ENCODE results near the gene ZAP70. TPM values are rescaled to one million over a fixed set of nuclear protein-coding genes. Genes with fewer than 3 reads are reported as not detected.
"Not testable (repeated sequence)": the region's sequence is repeated elsewhere in the genome, so short reads cannot be mapped to it uniquely, and the experiment has no call there.

Gene ZAP70
- total RNA-seq (1 to 10 TPM in 3 of 4 donors, under 1 TPM in 1; 0.62 to 1.5 (median 1.1) TPM), polyA plus RNA-seq (1.3 TPM)
- long read RNA-seq, donor 1: 0 reads
- long read RNA-seq, donor 2, partial matches to known transcripts: 0 of 1 reads
- long read RNA-seq, donor 2, other reads (novel, unspliced or antisense): 1 of 1 reads
- long read RNA-seq, donor 3, partial matches to known transcripts: 0 of 1 reads
- long read RNA-seq, donor 3, other reads (novel, unspliced or antisense): 1 of 1 reads
- long read RNA-seq, donor 4, partial matches to known transcripts: 0 of 1 reads
- long read RNA-seq, donor 4, other reads (novel, unspliced or antisense): 1 of 1 reads

DNA sequence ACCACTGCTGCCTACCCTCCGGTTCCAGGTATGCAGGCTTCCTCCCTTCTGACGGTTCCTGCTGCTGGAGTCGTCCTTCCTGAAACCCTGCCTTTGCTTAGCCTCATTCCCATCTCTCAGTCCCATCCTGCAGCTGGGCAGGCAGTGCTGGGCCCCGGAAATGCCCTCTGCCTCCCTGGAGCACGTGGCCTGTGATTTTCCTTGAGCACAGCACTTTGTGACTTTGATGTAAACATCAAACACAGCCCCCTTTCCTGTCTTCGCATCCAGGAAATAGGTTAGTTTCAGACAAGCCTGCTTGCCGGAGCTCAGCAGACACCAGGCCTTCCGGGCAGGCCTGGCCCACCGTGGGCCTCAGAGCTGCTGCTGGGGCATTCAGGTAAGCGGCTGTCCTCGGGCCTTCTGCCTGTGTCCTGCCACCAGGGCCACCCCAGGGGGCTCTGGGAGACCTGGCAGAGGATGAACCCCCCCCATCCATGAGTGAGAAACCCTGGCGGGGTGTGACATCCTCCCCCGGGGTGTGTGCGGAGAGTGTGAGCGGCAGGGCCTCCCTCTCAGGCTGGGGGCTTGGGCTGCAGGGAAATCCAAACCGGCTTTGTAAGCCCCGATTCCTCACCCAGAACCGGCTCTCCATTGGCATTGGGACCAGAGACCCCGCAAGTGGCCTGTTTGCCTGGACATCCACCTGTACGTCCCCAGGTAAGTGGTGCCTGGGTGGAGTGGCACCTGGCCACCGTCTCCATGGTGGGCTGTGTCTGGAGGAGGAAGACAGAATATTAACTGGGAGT, at the start of gene ZAP70:
Gene ZAP70, plus strand, starts transcription at position 281 of the 788 bp plus-strand sequence. CDS start 10,461 bp downstream, outside the sequence.
- Histone ChIP-seq H3K9me3 (ENCODE audit: control insufficient read depth, low read length) (no peaks in the 10 kb centered on the region), H3K27me3 (ENCODE audit: control insufficient read depth, insufficient read depth) (no peaks in the 10 kb centered on the region), H3K4me3 (ENCODE audit: low read length) (no peak within 1 kb of the TSS), H3K4me1 (ENCODE audit: control insufficient read depth, insufficient read depth, low read length) (no peaks in the 10 kb centered on the region), H3K27ac (ENCODE audit: low read length) (no peak within 1 kb of the TSS)
- 78% methylated on average over 21 of the region's 21 CpGs for WGBS
- intact Hi-C loops (cut with DNase I): no loop called here
- DNase-seq (no peak), ATAC-seq (no peak)

DNA sequence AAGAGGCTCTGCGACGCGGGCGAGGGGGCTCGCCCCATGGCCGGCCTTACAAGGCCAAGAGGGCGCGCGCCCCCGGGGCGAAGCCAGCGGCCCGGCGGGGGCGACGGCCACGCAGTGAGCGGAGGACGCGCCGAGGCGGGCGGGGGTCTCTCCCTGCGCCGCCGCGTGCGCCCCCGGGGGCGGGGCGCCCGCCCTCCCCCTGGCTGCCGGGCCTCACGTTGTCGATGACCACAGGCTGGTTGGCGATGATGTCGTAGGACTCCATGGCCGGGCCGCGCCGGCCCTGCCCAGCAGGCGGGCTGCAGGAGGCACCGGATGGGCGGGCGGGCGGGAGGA, 49.8 kb upstream of the ZAP70 start:
- Histone ChIP-seq H3K27ac (ENCODE audit: low read length) (peak overlapping the region; percentile 96), H3K27me3 (ENCODE audit: control insufficient read depth, insufficient read depth) (no peaks in the 10 kb centered on the region), H3K9me3 (ENCODE audit: control insufficient read depth, low read length) (no peaks in the 10 kb centered on the region), H3K4me1 (ENCODE audit: control insufficient read depth, insufficient read depth, low read length) (peaks cover 3% of the 10 kb centered on the region), H3K4me3 (ENCODE audit: low read length) (peak overlapping the region; percentile 90)
- under 1% methylated on average over 46 of the region's 46 CpGs for WGBS
- no peak for ATAC-seq
- DNase-seq: no peak
- intact Hi-C loops (cut with DNase I): loop anchor here in 2 of 4 donors (2.0 kb wide), 1 partner anchor 17 kb away; the partner anchor contains the start of gene COX5B (in 2 of the 2)

GRCh38 chr2:97663962-97664635, 49.3 kb upstream of the ZAP70 start, which contains the start of gene ACTR1B:
Gene ACTR1B, minus strand, starts transcription at chr2:97664044. Its CDS starts 154 bp downstream, at chr2:97663890.
- under 1% methylated on average over 60 of the region's 60 CpGs for WGBS
- Histone ChIP-seq H3K9me3 (ENCODE audit: control insufficient read depth, low read length) (no peaks in the 10 kb centered on the region), H3K27me3 (ENCODE audit: control insufficient read depth, insufficient read depth) (no peaks in the 10 kb centered on the region), H3K4me3 (ENCODE audit: low read length) (peak within 1 kb of the TSS; percentile 90), H3K27ac (ENCODE audit: low read length) (peak within 1 kb of the TSS; percentile 97), H3K4me1 (ENCODE audit: control insufficient read depth, insufficient read depth, low read length) (peaks cover 3% of the 10 kb centered on the region)
- ATAC-seq (peak; percentile 96), DNase-seq (peak; percentile 97 to 99 (median 99))
- intact Hi-C loops (cut with DNase I): loop anchor here in 2 of 4 donors (2.0 kb wide), 1 partner anchor 17 kb away; the partner anchor contains the start of gene COX5B (in 2 of the 2)

GRCh38 chr2:97664636-97664970, 48.8 kb upstream of the ZAP70 start:
- no peak for ATAC-seq
- intact Hi-C loops (cut with DNase I): no loop called here

GRCh38 chr2:97669448-97669847, 43.9 kb upstream of the ZAP70 start, which contains the start of gene C2orf92:
Gene C2orf92, plus strand, starts transcription at chr2:97669713. Its CDS starts 76 bp downstream, at chr2:97669789.
- Histone ChIP-seq H3K27me3 (ENCODE audit: control insufficient read depth, insufficient read depth) (no peaks in the 10 kb centered on the region), H3K27ac (ENCODE audit: low read length) (no peak within 1 kb of the TSS), H3K9me3 (ENCODE audit: control insufficient read depth, low read length) (no peaks in the 10 kb centered on the region), H3K4me1 (ENCODE audit: control insufficient read depth, insufficient read depth, low read length) (no peaks in the 10 kb centered on the region), H3K4me3 (ENCODE audit: low read length) (no peak within 1 kb of the TSS)
- ATAC-seq: no peak
- WGBS: 91% methylated on average over 6 of the region's 6 CpGs
- intact Hi-C loops (cut with DNase I): no loop called here
- no peak for DNase-seq

More at GRCh38 chr2:97664636-97664970, 48.8 kb upstream of the ZAP70 start:
- peak in 2 of 3 donors; percentile 37 to 61 for DNase-seq
- Histone ChIP-seq H3K4me3 (ENCODE audit: low read length) (peak overlapping the region; percentile 90), H3K27ac (ENCODE audit: low read length) (peak overlapping the region; percentile 97), H3K27me3 (ENCODE audit: control insufficient read depth, insufficient read depth) (no peaks in the 10 kb centered on the region), H3K4me1 (ENCODE audit: control insufficient read depth, insufficient read depth, low read length) (peaks cover 3% of the 10 kb centered on the region), H3K9me3 (ENCODE audit: control insufficient read depth, low read length) (no peaks in the 10 kb centered on the region)
- 5% methylated on average over 21 of the region's 21 CpGs for WGBS

GRCh38 chr2:97670471-97670870, 42.9 kb upstream of the ZAP70 start:
- Histone ChIP-seq H3K27me3 (ENCODE audit: control insufficient read depth, insufficient read depth) (no peaks in the 10 kb centered on the region), H3K4me1 (ENCODE audit: control insufficient read depth, insufficient read depth, low read length) (no peaks in the 10 kb centered on the region), H3K27ac (ENCODE audit: low read length) (no peak overlapping the region), H3K4me3 (ENCODE audit: low read length) (no peak overlapping the region), H3K9me3 (ENCODE audit: control insufficient read depth, low read length) (no peaks in the 10 kb centered on the region)
- WGBS: 100% methylated on average over 1 of the region's 1 CpG
- DNase-seq (no peak), ATAC-seq (no peak)
- intact Hi-C loops (cut with DNase I): no loop called here

- Histone ChIP-seq H3K9me3 (ENCODE audit: control insufficient read depth, low read length) (no peaks in the 10 kb centered on the region), H3K4me3 (ENCODE audit: low read length) (no peak overlapping the region), H3K27ac (ENCODE audit: low read length) (no peak overlapping the region), H3K27me3 (ENCODE audit: control insufficient read depth, insufficient read depth) (no peaks in the 10 kb centered on the region), H3K4me1 (ENCODE audit: control insufficient read depth, insufficient read depth, low read length) (no peaks in the 10 kb centered on the region)
- ATAC-seq (no peak), DNase-seq (no peak)
- 96% methylated on average over 7 of the region's 7 CpGs for WGBS
- intact Hi-C loops (cut with DNase I): no loop called here
These were observed 41.9 kb upstream of the ZAP70 start for GRCh38 chr2:97671526-97671925.

GRCh38 chr2:97672606-97673140, 40.7 kb upstream of the ZAP70 start:
- H3K27me3 ChIP-seq (ENCODE audit: control insufficient read depth, insufficient read depth); H3K4me1 ChIP-seq (ENCODE audit: control insufficient read depth, insufficient read depth, low read length); ATAC-seq; intact Hi-C loops (cut with DNase I); H3K9me3 ChIP-seq (ENCODE audit: control insufficient read depth, low read length); DNase-seq; H3K27ac ChIP-seq (ENCODE audit: low read length); H3K4me3 ChIP-seq (ENCODE audit: low read length): not testable (repeated sequence)
- 97% methylated on average over 6 of the region's 6 CpGs for WGBS

GRCh38 chr2:97673182-97673914, 40.0 kb upstream of the ZAP70 start:
- no peak for DNase-seq
- intact Hi-C loops (cut with DNase I): no loop called here
- Histone ChIP-seq H3K27ac (ENCODE audit: low read length) (no peak overlapping the region), H3K4me1 (ENCODE audit: control insufficient read depth, insufficient read depth, low read length) (no peaks in the 10 kb centered on the region), H3K9me3 (ENCODE audit: control insufficient read depth, low read length) (no peaks in the 10 kb centered on the region), H3K4me3 (ENCODE audit: low read length) (no peak overlapping the region), H3K27me3 (ENCODE audit: control insufficient read depth, insufficient read depth) (no peaks in the 10 kb centered on the region)
- ATAC-seq: no peak
- 86% methylated on average over 9 of the region's 9 CpGs for WGBS

GRCh38 chr2:97673915-97674283, 39.5 kb upstream of the ZAP70 start:
- DNase-seq: no peak
- no peaks in the 10 kb centered on the region for H3K27me3 ChIP-seq (ENCODE audit: control insufficient read depth, insufficient read depth)
- WGBS: 75% methylated on average over 8 of the region's 8 CpGs
- H3K4me1 ChIP-seq (ENCODE audit: control insufficient read depth, insufficient read depth, low read length): no peaks in the 10 kb centered on the region
- H3K4me3 ChIP-seq (ENCODE audit: low read length): no peak overlapping the region
- no peak overlapping the region for H3K27ac ChIP-seq (ENCODE audit: low read length)
- no peaks in the 10 kb centered on the region for H3K9me3 ChIP-seq (ENCODE audit: control insufficient read depth, low read length)
- intact Hi-C loops (cut with DNase I): no loop called here
- ATAC-seq: no peak

Measured in right cardiac atrium (tissue), 5 donors.